H1 (cell line): Measurements from ENCODE around the gene C22orf31.

Source experiments
- EP300 ChIP-seq, 2 experiments: IDR thresholded peaks; 1 replicate in 1 of 2; 2 replicates in 1 of 2; pipeline ENCODE4 v1.6.1; 2011 to 2012; ENCODE audit warnings: low read depth in 2 of 2, low read length in 2 of 2, mild to moderate bottlenecking in 2 of 2, borderline replicate concordance in 1 of 2, inconsistent platforms in 1 of 2, moderate library complexity in 1 of 2
- EZH2 ChIP-seq: fragments of 200-600 bp; sonication (generic); IDR thresholded peaks from 2 replicates; pipeline ENCODE4 v1.7.1; 2012; ENCODE audit warnings: low read depth, mild to moderate bottlenecking, moderate library complexity, low read length, inconsistent platforms; ENCODE audit not compliant: severe bottlenecking
- YY1 ChIP-seq: IDR thresholded peaks from 2 replicates; pipeline ENCODE4 v1.6.1; 2011; ENCODE audit warnings: low read depth, mild to moderate bottlenecking, low read length

DNA sequence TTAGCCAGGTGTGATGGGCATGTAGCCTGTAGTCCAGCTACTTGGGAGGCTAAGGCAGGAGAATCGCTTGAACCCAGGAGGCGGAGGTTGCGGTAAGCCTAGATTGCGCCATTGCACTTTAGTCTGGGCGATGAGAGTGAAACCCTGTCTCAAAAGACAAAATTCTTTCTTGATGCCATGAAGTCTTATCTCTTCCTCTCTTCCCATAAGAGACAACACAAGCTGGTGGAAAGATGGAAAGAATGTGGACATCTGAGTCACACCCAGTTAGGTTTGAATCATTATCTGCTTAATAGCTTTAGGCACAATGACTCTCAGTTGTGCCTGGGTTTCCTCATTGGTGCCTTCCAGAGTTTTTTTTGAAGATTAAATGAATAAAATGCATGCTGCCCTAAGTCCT is 46.5 kb upstream of the C22orf31 start:
- TF ChIP-seq EZH2 (no peak), YY1 (no peak), EP300 (IDR thresholded peaks at IDR 0.05; ENCODE audit: borderline replicate concordance in 1 of 2, low read depth in 2 of 2, low read length in 2 of 2) (no peak)
